C4-2B (cell line): ENCODE results near the gene TRPV4.

Experiments
- H3K27ac ChIP-seq: fragments of 450-650 bp; 2 replicates; pipeline ENCODE4 v1.5.1; 2017
- ZFX ChIP-seq: fragments of 450-650 bp; IDR thresholded peaks from 2 replicates; pipeline ENCODE4 v1.6.1; 2017
- TF ChIP-seq, protein P1 (sequence below): fragments of 450-650 bp; conservative IDR thresholded peaks from 2 replicates; pipeline ENCODE4 v1.5.1; 2017; ENCODE audit warnings: mild to moderate bottlenecking

Gene TRPV4

DNA sequence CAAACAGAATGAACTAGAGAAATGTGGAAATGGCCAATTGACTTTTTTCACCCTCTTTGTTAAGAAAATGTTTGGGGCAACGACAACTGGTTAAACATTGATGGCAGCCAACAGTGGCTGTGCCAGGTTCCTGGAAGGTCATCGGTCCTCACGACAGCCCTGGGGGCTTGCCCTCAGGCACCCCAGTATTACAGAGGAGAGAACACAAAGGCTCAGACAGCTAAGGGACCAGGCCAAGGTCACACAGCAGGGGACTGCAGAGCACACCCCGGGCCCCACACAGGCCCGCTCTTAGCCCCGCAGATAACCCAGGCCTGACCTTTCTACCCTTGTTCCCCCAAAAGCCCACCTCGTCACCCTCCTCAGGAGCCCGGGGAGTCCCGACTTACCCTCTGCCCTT is 1.3 kb downstream of the TRPV4 start:
- TF ChIP-seq, protein P1, sequence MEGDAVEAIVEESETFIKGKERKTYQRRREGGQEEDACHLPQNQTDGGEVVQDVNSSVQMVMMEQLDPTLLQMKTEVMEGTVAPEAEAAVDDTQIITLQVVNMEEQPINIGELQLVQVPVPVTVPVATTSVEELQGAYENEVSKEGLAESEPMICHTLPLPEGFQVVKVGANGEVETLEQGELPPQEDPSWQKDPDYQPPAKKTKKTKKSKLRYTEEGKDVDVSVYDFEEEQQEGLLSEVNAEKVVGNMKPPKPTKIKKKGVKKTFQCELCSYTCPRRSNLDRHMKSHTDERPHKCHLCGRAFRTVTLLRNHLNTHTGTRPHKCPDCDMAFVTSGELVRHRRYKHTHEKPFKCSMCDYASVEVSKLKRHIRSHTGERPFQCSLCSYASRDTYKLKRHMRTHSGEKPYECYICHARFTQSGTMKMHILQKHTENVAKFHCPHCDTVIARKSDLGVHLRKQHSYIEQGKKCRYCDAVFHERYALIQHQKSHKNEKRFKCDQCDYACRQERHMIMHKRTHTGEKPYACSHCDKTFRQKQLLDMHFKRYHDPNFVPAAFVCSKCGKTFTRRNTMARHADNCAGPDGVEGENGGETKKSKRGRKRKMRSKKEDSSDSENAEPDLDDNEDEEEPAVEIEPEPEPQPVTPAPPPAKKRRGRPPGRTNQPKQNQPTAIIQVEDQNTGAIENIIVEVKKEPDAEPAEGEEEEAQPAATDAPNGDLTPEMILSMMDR = no peak
- no peak for TF ChIP-seq ZFX

DNA sequence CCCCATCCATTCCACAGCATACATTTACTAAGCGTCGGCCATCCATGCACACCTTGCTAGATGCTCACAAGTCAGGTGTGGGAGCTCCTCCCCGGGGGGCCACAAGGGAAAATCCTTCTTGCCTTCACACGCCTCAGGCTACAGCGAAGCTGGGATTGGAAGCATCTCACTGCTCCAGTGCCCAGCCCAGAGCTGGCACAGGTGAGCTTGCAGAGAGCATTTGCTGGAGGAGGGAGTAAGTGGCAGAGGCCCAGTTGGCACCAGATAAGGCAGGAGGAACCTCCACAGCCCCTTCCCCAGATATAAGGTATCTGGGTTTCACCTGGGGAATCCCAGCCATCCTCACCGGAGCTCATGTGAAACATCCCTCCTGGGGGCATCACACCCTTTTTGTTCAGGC is 1.8 kb downstream of the TRPV4 start:
- no peak overlapping the region for H3K27ac ChIP-seq
- TF ChIP-seq ZFX = no peak

More for the DNA sequence above, 1.3 kb downstream of the TRPV4 start:
- H3K27ac ChIP-seq = no peak overlapping the region

DNA sequence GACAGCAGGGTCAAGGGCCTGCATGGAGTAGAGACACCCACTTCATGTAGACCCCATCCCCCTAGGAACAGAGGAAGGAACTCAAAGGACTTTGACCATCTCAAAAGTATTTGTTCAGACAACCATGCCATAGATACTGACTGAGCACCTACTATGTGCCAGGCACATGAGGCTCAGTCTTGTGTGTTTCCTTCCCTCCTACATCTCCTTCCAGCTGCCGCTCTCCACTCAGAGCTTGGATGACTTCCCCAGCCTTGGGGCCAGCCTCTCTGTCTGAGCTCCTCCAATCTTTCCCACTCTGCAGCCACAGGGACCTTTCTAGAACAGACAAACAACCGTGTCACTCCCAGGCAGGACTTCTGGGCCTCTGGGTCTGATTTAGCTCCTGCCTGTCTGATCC is 2.5 kb downstream of the TRPV4 start:
- no peak overlapping the region for H3K27ac ChIP-seq
- TF ChIP-seq, protein P1 = no peak
- no peak for TF ChIP-seq ZFX

DNA sequence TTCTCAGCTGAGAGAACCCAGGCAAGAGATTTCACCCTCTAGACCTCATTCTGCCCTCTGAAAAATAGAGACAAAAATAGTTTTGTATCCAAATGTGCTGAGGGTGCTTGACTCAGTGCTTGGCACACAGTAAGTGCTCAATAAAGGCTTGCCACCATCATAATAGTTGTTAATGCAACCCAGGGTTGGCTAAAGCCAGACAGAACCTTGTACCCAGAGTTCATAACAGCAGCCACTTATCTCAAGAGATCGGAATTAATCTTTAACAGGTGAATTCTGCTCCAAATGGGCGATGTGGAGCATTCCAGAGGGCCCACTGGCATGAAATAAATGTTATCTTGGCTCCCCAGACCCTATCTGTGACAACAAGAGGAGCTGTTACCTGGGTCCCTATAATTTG is 2.9 kb downstream of the TRPV4 start:
- no peak overlapping the region for H3K27ac ChIP-seq
- no peak for TF ChIP-seq ZFX
- TF ChIP-seq, protein P1 = no peak

DNA sequence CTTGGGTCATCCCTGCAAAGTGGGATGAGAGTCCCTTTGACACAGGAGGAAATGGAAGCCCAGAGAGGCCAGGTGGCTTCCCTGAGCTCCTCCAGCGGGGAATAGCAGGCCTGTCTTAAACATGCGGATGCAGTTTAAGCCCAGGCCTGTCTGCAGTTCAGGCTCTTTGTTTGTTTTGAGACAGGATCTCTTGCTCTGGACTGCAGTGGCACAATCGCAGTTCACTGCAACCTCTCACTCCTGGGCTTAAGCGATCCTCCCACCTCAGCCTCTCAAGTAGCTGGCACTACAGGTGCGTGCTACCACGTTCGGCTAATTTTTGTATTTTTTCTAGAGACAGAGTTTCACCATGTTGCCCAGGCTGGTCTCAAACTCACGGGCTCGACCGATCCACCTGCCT is 3.5 kb downstream of the TRPV4 start:
- TF ChIP-seq, protein P1 = no peak
- no peak for TF ChIP-seq ZFX

DNA sequence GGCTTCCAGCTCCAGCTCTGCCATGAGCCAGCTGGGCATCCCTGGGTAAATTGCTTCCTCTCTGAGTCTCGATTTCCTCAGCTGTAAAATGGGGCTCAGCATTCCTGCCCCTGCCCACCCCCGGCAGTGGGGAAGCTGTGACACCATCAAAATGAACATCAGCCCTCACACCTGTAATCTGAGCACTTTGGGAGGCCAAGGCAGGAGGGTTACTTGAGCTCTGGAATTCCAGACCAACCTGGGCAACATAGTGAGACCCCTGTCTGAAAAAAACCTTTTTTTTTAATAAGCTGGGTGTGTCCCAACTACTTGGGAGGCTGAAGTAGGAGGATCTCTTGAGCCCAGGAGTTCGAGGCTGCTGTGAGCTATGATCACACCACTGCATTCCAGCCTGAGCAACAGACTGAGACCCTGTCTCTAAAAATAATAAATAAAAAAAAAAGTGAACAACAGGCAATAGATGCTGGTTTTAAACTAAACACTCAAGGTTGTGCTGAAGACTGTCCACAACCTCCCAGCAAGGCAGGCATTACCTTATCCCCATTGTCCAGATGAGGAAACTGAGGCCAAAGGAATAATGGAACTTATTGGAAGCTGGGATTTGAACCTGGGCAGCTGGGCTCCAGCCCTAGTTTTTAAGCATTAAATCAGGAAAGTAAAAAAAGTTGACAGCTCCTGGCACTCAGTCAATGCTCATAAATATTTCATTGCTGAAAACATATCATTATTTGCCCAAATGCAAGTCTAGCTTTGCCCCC is 4.3 kb downstream of the TRPV4 start:
- no peak overlapping the region for H3K27ac ChIP-seq
- no peak for TF ChIP-seq ZFX
- TF ChIP-seq, protein P1 = no peak

More for the DNA sequence above, 3.5 kb downstream of the TRPV4 start:
- H3K27ac ChIP-seq = no peak overlapping the region

DNA sequence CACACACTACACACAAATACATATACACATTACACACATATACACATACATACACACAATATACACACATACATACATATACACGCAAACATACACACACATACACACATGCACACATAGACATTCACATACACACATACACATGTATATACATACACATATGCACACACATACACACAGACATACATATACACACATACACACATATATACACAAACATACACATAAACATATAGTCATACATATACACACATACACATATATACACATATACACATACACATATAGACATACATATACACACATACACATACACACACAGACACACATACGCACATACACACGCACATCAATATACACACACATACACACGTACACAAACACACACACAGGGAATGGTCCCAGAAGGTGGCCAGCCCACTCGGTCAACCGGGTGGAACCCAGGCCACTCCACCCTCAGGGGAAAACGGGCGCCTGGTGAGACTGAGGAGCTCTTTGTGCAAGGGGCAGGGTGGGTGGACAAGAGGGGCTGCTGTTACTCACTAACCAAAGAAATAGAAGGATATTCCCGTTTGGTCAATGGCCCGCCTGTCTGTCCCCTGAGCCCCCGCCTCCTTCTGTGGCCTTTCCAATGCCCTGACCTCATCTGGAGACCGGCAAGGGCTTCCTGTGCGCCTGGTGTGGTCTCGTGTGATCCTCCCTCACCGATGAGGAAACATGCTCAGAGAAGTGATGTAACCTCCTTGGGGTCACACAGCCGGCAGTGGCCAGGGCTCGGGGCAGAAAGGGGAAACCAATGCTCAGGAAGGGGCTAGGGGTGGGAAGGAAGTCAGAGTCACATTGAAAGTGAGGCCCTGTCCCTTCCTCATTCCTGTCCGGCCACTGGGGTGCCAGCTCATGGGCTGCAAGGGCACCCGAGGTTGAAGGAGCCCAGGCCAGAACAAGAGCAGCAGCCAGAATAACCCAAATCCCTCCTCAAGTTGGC is 5.3 kb downstream of the TRPV4 start:
- no peak overlapping the region for H3K27ac ChIP-seq
- TF ChIP-seq, protein P1 = no peak
- TF ChIP-seq ZFX = no peak
